Right lobe of liver (tissue), 6 donors: ENCODE data around the gene TLE3. TPM values are rescaled to one million over a fixed set of nuclear protein-coding genes. Genes with fewer than 3 reads are reported as not detected.

Experiments
- ATAC-seq, 4 donors: fragments of 200-7000 bp; cut with Tn5 transposase; one replicate each; pipeline ENCODE4 v1.9.1; 2020; ENCODE audit warnings: mild to moderate bottlenecking in 4 of 4, moderate library complexity in 4 of 4
- DNase-seq, 3 donors: peaks; one replicate each; pipeline ENCODE4 v3.0.0-alpha.2; 2020
- H3K27ac ChIP-seq, 3 donors: fragments of 200-600 bp; one replicate each; pipeline ENCODE4 v1.8.0; 2022
- H3K27me3 ChIP-seq, 2 donors: fragments of 200-600 bp; one replicate each; pipeline ENCODE4 v1.8.0; 2022
- H3K36me3 ChIP-seq, 4 donors: fragments of 200-600 bp; sonication (generic) in 1 of 4; one replicate each; pipeline versions ENCODE4 v1.5.1 to v1.8.0; 2017 to 2022; ENCODE audit warnings: control low read depth in 1 of 4
- H3K4me1 ChIP-seq, 4 donors: fragments of 200-600 bp; sonication (generic) in 1 of 4; one replicate each; pipeline versions ENCODE4 v1.5.1 to v1.8.0; 2017 to 2022; ENCODE audit warnings: control low read depth in 1 of 4
- H3K4me3 ChIP-seq, 3 donors: fragments of 200-600 bp; one replicate each; pipeline ENCODE4 v1.8.0; 2022
- H3K9me3 ChIP-seq, 4 donors: fragments of 200-600 bp; sonication (generic) in 1 of 4; one replicate each; pipeline versions ENCODE4 v1.5.1 to v1.8.0; 2017 to 2022; ENCODE audit warnings: control low read depth in 1 of 4
- CTCF ChIP-seq, 4 donors: fragments of 200-600 bp in 3 of 4; fragments of 450-650 bp in 1 of 4; IDR thresholded peaks; one replicate each; pipeline versions ENCODE4 v1.5.1 to v1.8.0; 2016 to 2022; ENCODE audit warnings: antibody characterized with exemption in 4 of 4, mild to moderate bottlenecking in 2 of 4
- POLR2A ChIP-seq: fragments of 450-650 bp; IDR thresholded peaks from one replicate; pipeline ENCODE4 v1.6.1; 2017; ENCODE audit warnings: antibody characterized with exemption, mild to moderate bottlenecking
- WGBS: methylation state at CpG from one replicate; pipeline ENCODE4 v1.1.6; 2018; ENCODE audit warnings: low coverage, low lambda C conversion rate; ENCODE audit not compliant: insufficient coverage; ENCODE audit errors: missing lambda C conversion rate; 5-methylcytosine and 5-hydroxymethylcytosine counted together
- intact Hi-C, 2 donors: fragments of 100-400 bp; cut with DNase I; formaldehyde crosslinking; loops; one replicate each; pipeline versions ENCODE4 v1.11.2 to v1.14.1; 2022
- total RNA-seq, 6 experiments: library from RNA; depleted of rRNA in 2 of 6; stranded (reverse); fragments of >200 nt in 2 of 6; fragmentation: NEBNext Ultra II Directional in 3 of 6; extraction: Animal tissue kit (Norgen Biotek cat#: 25700) in 3 of 6; gene quantifications; one replicate each; pipeline versions ENCODE4 v1.1.0 to v1.2.4, GENCODE V29; 2016 to 2023
- donor health status: DM: no; HTN: yes; CAD: no.
- donor health status: DM: no; HTN: no; CAD: no.
- donor health status: DM: no; HTN: no; CAD: no.
- donor health status: DM: no; HTN: yes; CAD: no.
- donor health status: DM: no; HTN: yes; CAD: no.

TLE3 gene
- total RNA-seq, 6 experiments from 2014 or later: 8.9 to 38.2 (median 21.2) TPM

GRCh38 chr15:70031261-70031660 lies 66.5 kb downstream of the TLE3 start:
- no peak overlapping the region for H3K4me3 ChIP-seq
- DNase-seq (no peak), ATAC-seq (no peak)
- no peaks in the 10 kb centered on the region for H3K36me3 ChIP-seq
- no peak for TF ChIP-seq POLR2A
- TF ChIP-seq CTCF (IDR thresholded peaks at IDR 0.05): no peak
- no peaks in the 10 kb centered on the region for H3K4me1 ChIP-seq
- no peaks in the 10 kb centered on the region for H3K27me3 ChIP-seq
- no peak overlapping the region for H3K27ac ChIP-seq
- H3K9me3 ChIP-seq: no peaks in the 10 kb centered on the region
- no CpG with 5 or more reads among the region's 5 CpGs for WGBS
- intact Hi-C loops: no loop called here

- no peaks in the 10 kb centered on the region for H3K27me3 ChIP-seq
- intact Hi-C loops: no loop called here
- H3K27ac ChIP-seq: no peak overlapping the region
- H3K4me1 ChIP-seq: no peaks in the 10 kb centered on the region
- no peaks in the 10 kb centered on the region for H3K36me3 ChIP-seq
- H3K4me3 ChIP-seq: no peak overlapping the region
- no peaks in the 10 kb centered on the region for H3K9me3 ChIP-seq
- 100% methylated on average over 2 of the region's 5 CpGs for WGBS
- TF ChIP-seq POLR2A (no peak), CTCF (IDR thresholded peaks at IDR 0.05) (no peak)
- ATAC-seq (no peak), DNase-seq (no peak)
Measured at GRCh38 chr15:70030851-70031250, 66.9 kb downstream of the TLE3 start.

GRCh38 chr15:70029297-70029701 lies 68.4 kb downstream of the TLE3 start:
- no peaks in the 10 kb centered on the region for H3K4me1 ChIP-seq
- no peak overlapping the region for H3K4me3 ChIP-seq
- no CpG with 5 or more reads among the region's 3 CpGs for WGBS
- H3K27me3 ChIP-seq: no peaks in the 10 kb centered on the region
- no peak for TF ChIP-seq CTCF (IDR thresholded peaks at IDR 0.05)
- no peak for TF ChIP-seq POLR2A
- H3K27ac ChIP-seq: no peak overlapping the region
- no peaks in the 10 kb centered on the region for H3K36me3 ChIP-seq
- peak in 1 of 4 donors; percentile 6 for ATAC-seq
- no peaks in the 10 kb centered on the region for H3K9me3 ChIP-seq
- no peak for DNase-seq
- intact Hi-C loops: no loop called here

GRCh38 chr15:70027518-70027917 lies 70.2 kb downstream of the TLE3 start:
- H3K4me1 ChIP-seq: peaks cover 0 to 11% (median 0%) of the 10 kb centered on the region in 4 donors
- 86% methylated on average over 1 of the region's 1 CpG for WGBS
- no peaks in the 10 kb centered on the region for H3K36me3 ChIP-seq
- H3K27ac ChIP-seq: no peak overlapping the region
- H3K27me3 ChIP-seq: no peaks in the 10 kb centered on the region
- no peak for TF ChIP-seq POLR2A
- no peak for TF ChIP-seq CTCF (IDR thresholded peaks at IDR 0.05)
- H3K9me3 ChIP-seq: no peaks in the 10 kb centered on the region
- DNase-seq: no peak
- intact Hi-C loops: no loop called here
- H3K4me3 ChIP-seq: no peak overlapping the region
- ATAC-seq: no peak

- TF ChIP-seq POLR2A (no peak), CTCF (IDR thresholded peaks at IDR 0.05) (no peak)
- intact Hi-C loops: no loop called here
- Histone ChIP-seq H3K4me1 (peaks cover 0 to 11% (median 0%) of the 10 kb centered on the region in 4 donors), H3K9me3 (no peaks in the 10 kb centered on the region), H3K27me3 (no peaks in the 10 kb centered on the region), H3K4me3 (no peak overlapping the region), H3K27ac (no peak overlapping the region), H3K36me3 (no peaks in the 10 kb centered on the region)
- WGBS: 80% methylated on average over 4 of the region's 5 CpGs
- DNase-seq (no peak), ATAC-seq (no peak)
Measured at GRCh38 chr15:70026991-70027390, 70.7 kb downstream of the TLE3 start.
